CD4-positive, CD25-positive, alpha-beta regulatory T cell (primary cell): Measurements from ENCODE around the gene EME2. TPM values are rescaled to one million over a fixed set of nuclear protein-coding genes. Genes with fewer than 3 reads are reported as not detected.

ENCODE experiments used
- ATAC-seq, 2 donors: fragments of 150-1000 bp; cut with Tn5 transposase; one replicate each; pipeline ENCODE4 v1.10.0; 2021; ENCODE audit warnings: low read depth in 2 of 2, moderate number of reproducible peaks in 2 of 2, moderate library complexity in 1 of 2
- DNase-seq, 3 donors: peaks; one replicate each; pipeline versions ENCODE4 v3.0.0 to v3.0.0-alpha.2; 2012 to 2022; ENCODE audit warnings: mixed read lengths in 1 of 3
- H3K27ac ChIP-seq: one replicate; pipeline ENCODE4 v1.7.0; 2013; ENCODE audit warnings: mild to moderate bottlenecking, low read length; ENCODE audit not compliant: insufficient read depth, poor library complexity, severe bottlenecking
- H3K27me3 ChIP-seq: one replicate; pipeline ENCODE4 v1.7.0; 2013; ENCODE audit warnings: low read length; ENCODE audit not compliant: control insufficient read depth, insufficient read depth
- H3K36me3 ChIP-seq: one replicate; pipeline ENCODE4 v1.7.0; 2013; ENCODE audit warnings: mild to moderate bottlenecking, low read length, moderate library complexity; ENCODE audit not compliant: control insufficient read depth, insufficient read depth
- H3K4me1 ChIP-seq: 2 replicates; pipeline ENCODE4 v1.7.0; 2013; ENCODE audit warnings: mild to moderate bottlenecking, low read length; ENCODE audit not compliant: insufficient read depth, control insufficient read depth, poor library complexity, severe bottlenecking
- H3K4me3 ChIP-seq: one replicate; pipeline ENCODE4 v1.7.0; 2013; ENCODE audit warnings: low read depth, mild to moderate bottlenecking, low read length, moderate library complexity
- H3K9me3 ChIP-seq, 2 experiments: 1 replicate in 1 of 2; 2 replicates in 1 of 2; pipeline ENCODE4 v1.7.0; 2013; ENCODE audit warnings: low read length in 2 of 2, mild to moderate bottlenecking in 1 of 2, moderate library complexity in 1 of 2; ENCODE audit not compliant: control insufficient read depth in 2 of 2
- H3K27ac Mint-ChIP-seq, 3 donors: one replicate each; pipeline ENCODE4 v1.8.0; 2020 to 2022; ENCODE audit warnings: mild to moderate bottlenecking in 3 of 3, mixed read lengths in 3 of 3, moderate library complexity in 2 of 3
- H3K27me3 Mint-ChIP-seq: one replicate; pipeline ENCODE4 v1.8.0; 2022; ENCODE audit warnings: mild to moderate bottlenecking, mixed read lengths
- H3K36me3 Mint-ChIP-seq: one replicate; pipeline ENCODE4 v1.8.0; 2020; ENCODE audit warnings: mixed read lengths
- H3K4me1 Mint-ChIP-seq, 4 donors: one replicate each; pipeline ENCODE4 v1.8.0; 2020 to 2022; ENCODE audit warnings: mixed read lengths in 4 of 4, mild to moderate bottlenecking in 1 of 4
- H3K4me3 Mint-ChIP-seq, 4 donors: one replicate each; pipeline ENCODE4 v1.8.0; 2020 to 2022; ENCODE audit warnings: mild to moderate bottlenecking in 4 of 4, mixed read lengths in 4 of 4, moderate library complexity in 3 of 4
- H3K9me3 Mint-ChIP-seq, 7 donors: one replicate each; pipeline ENCODE4 v1.8.0; 2020 to 2022; ENCODE audit warnings: mixed read lengths in 7 of 7, mild to moderate bottlenecking in 3 of 7, moderate library complexity in 2 of 7
- polyA plus RNA-seq, 4 donors: library from polyadenylated mRNA; unstranded; fragments of 300-500 nt; fragmentation: Illumina TruSeq; gene quantifications; one replicate each; pipeline ENCODE4 v1.2.3, GENCODE V29; 2021
- total RNA-seq: library from RNA; stranded (reverse); gene quantifications from one replicate; pipeline ENCODE4 v1.2.3, GENCODE V29; 2022

The EME2 gene
- total and polyA plus RNA-seq, 5 donors from 2014 or later = 0.57 to 19.0 (median 0.69) TPM

DNA sequence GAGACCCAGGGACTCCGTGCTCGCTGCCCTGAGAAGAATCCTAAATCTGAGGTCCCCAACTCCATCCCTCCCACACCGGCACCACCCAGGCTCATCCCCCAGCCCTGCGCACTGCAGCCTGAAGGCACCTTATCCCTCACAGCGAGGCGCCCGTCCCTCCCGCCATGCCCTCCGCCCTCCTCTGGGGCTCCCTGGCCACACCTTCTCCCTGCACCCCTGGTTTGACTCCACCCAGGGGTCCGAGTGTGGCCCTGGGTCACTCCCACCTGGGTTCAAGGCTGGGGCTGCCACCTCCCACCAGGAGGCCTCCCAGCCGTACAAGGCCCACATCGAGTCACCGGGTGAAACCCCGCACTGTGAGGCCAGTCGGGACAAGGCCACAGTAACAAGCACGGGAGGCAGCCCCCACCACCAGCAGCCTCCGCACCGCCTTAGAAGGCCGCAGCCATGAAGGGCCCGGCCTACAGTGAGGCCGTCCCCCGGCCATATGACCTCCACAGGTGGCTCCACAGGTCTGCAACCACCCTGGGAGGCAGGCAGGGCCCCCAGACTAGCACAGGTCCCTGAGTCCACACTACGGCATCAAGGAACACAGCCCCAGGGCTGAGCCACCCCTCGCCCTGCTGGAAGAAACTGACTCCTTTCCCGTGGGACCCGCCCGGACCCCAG lies 45.7 kb downstream of the EME2 start:
- Mint-ChIP-seq H3K36me3 (peaks cover 15% of the 10 kb centered on the region), H3K27me3 (no peaks in the 10 kb centered on the region), H3K9me3 (no peaks in the 10 kb centered on the region), H3K27ac (no peak overlapping the region), H3K4me1 (peaks cover 0 to 6% (median 2%) of the 10 kb centered on the region in 4 donors), H3K4me3 (no peak overlapping the region)
- no peaks in the 10 kb centered on the region for H3K9me3 ChIP-seq
- ATAC-seq = no peak
- H3K4me1 ChIP-seq = peaks cover 3% of the 10 kb centered on the region
- peaks cover 44% of the 10 kb centered on the region for H3K36me3 ChIP-seq
- no peak overlapping the region for H3K4me3 ChIP-seq
- no peak overlapping the region for H3K27ac ChIP-seq
- no peaks in the 10 kb centered on the region for H3K27me3 ChIP-seq
- no peak for DNase-seq

DNA sequence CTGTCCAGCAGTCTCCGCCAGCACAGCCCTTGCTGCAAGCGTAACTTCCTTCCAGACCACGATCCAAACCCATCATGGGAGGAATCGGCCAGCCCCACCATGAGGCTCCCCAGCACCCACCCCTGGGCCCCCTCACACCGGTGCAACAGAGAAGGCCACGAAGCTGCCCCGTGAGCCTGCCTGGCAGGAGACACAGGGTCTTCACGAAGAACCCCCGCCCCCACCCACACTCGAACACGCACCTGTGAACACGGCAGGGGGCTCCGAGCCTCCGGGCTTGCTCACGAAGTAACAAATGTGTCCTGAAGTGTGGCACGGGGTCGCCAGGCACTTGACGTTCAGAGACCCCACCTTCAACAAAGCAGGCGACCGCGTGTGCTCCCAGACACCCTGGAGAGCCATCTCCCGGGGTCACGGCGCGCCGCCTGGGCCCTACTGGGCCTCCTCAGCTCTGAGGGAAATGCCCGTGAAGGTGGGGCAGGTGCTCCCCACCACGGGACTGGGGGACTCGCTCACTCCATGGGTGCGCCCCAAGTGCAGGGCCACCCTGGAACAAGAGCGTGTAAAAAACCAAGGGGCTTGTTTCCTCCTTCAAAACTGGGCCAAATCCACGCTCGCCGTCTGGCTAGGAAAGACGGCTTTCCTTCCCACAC lies 46.4 kb downstream of the EME2 start:
- Histone ChIP-seq H3K27ac (no peak overlapping the region), H3K27me3 (no peaks in the 10 kb centered on the region), H3K36me3 (peaks cover 37% of the 10 kb centered on the region), H3K9me3 (no peaks in the 10 kb centered on the region), H3K4me3 (no peak overlapping the region), H3K4me1 (peaks cover 7% of the 10 kb centered on the region)
- Mint-ChIP-seq H3K4me3 (no peak overlapping the region), H3K27me3 (no peaks in the 10 kb centered on the region), H3K4me1 (peaks cover 0 to 7% (median 4%) of the 10 kb centered on the region in 4 donors), H3K27ac (no peak overlapping the region), H3K36me3 (peaks cover 9% of the 10 kb centered on the region), H3K9me3 (no peaks in the 10 kb centered on the region)
- ATAC-seq (no peak), DNase-seq (no peak)

DNA sequence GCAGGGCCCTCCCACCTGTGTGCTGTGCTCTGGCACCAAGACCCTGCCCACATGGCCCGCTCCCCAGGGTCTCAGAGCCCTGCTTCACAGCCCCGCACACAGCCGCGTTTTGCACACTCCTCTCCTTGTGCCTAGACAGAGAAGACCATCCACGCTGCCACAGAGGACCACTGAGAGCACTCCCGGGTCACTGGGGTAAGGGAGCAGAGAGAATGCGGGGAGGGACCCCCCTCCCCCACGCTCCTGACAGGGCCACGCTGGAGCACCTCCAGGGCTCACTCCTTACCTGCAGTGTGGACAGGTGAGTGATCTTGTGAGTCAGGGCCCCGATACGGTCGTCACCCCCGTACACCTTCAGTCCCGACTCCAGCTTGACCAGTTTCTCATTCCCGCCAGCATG lies 47.0 kb downstream of the EME2 start:
- Mint-ChIP-seq H3K27me3 (no peaks in the 10 kb centered on the region), H3K4me3 (no peak overlapping the region), H3K9me3 (no peaks in the 10 kb centered on the region), H3K4me1 (peaks cover 0 to 10% (median 10%) of the 10 kb centered on the region in 4 donors), H3K27ac (no peak overlapping the region), H3K36me3 (peaks cover 9% of the 10 kb centered on the region)
- Histone ChIP-seq H3K27ac (no peak overlapping the region), H3K9me3 (no peaks in the 10 kb centered on the region), H3K4me3 (no peak overlapping the region), H3K36me3 (peaks cover 37% of the 10 kb centered on the region), H3K4me1 (peaks cover 11% of the 10 kb centered on the region), H3K27me3 (no peaks in the 10 kb centered on the region)
- ATAC-seq (no peak), DNase-seq (no peak)

DNA sequence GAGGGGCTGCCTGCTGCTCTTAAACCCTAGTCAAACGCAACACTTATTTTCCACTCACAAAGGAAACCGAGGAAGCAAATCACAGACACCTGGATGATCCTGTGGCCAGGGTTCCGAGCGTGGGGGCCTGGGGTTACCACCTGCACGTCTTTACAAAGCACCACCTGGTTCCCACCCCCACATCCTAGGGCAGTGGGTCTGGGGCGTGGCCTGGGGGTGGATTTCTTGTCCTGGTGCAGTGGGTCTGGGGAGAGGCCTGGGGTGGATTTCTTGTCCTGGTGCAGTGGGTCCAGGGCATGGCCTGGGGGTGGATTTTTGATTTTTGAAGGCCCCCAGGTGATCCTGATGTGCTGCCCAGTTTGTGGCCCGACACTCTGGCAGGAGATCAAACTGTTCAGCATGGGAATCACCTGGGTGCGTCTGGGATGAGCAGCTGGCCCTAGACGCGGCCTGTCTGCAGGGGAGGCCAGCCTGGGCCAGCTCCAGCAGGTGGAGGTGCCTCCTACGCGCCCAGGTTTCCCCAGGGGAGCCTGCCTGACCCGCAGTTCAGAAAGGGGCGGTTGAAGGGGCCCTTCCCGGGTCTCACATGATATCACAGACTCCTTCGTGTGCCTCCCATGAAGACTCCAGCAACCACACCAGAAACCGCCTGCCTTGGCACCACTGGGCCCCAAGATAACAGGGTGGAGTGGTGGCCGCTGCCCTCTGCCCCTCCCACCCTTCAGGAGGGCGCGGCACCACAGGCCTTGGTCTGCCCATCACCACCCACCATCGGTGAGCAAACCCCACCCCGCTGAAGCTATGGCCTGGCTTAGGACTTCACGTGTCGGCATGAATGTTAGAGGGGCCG lies 47.7 kb downstream of the EME2 start:
- Mint-ChIP-seq H3K27ac (no peak overlapping the region), H3K4me1 (peaks cover 0 to 16% (median 13%) of the 10 kb centered on the region in 4 donors), H3K9me3 (no peaks in the 10 kb centered on the region), H3K27me3 (no peaks in the 10 kb centered on the region), H3K36me3 (peaks cover 4% of the 10 kb centered on the region), H3K4me3 (no peak overlapping the region)
- Histone ChIP-seq H3K9me3 (no peaks in the 10 kb centered on the region), H3K4me1 (peaks cover 18% of the 10 kb centered on the region), H3K4me3 (no peak overlapping the region), H3K36me3 (peaks cover 31% of the 10 kb centered on the region), H3K27me3 (no peaks in the 10 kb centered on the region), H3K27ac (no peak overlapping the region)
- no peak for DNase-seq
- ATAC-seq = no peak

DNA sequence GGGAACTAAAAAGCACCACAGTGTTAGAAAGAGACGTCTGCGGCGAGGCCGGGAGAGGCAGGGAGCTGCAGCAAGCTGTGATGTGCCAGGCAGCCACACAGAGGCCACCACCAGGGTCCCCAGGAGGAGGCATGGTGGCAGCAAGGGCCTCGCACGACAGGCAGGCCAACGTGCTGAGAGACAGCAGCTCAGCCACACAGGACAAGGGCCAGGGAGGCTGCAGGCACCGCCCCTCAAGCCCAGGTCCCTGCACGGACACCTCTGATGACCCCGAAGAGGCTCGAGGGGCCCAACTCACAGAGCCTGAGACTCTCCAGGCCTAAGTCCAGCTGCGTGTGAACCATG lies 48.3 kb downstream of the EME2 start:
- Mint-ChIP-seq H3K4me1 (peaks cover 0 to 22% (median 12%) of the 10 kb centered on the region in 4 donors), H3K36me3 (no peaks in the 10 kb centered on the region), H3K27me3 (no peaks in the 10 kb centered on the region), H3K27ac (peak overlapping the region in 1 of 3 donors; percentile 26), H3K9me3 (no peaks in the 10 kb centered on the region), H3K4me3 (peak overlapping the region in 1 of 4 donors; percentile 54)
- peaks cover 24% of the 10 kb centered on the region for H3K4me1 ChIP-seq
- H3K36me3 ChIP-seq = peaks cover 28% of the 10 kb centered on the region
- no peaks in the 10 kb centered on the region for H3K27me3 ChIP-seq
- no peak for ATAC-seq
- no peak overlapping the region for H3K4me3 ChIP-seq
- H3K9me3 ChIP-seq = no peaks in the 10 kb centered on the region
- no peak for DNase-seq
- H3K27ac ChIP-seq = no peak overlapping the region

DNA sequence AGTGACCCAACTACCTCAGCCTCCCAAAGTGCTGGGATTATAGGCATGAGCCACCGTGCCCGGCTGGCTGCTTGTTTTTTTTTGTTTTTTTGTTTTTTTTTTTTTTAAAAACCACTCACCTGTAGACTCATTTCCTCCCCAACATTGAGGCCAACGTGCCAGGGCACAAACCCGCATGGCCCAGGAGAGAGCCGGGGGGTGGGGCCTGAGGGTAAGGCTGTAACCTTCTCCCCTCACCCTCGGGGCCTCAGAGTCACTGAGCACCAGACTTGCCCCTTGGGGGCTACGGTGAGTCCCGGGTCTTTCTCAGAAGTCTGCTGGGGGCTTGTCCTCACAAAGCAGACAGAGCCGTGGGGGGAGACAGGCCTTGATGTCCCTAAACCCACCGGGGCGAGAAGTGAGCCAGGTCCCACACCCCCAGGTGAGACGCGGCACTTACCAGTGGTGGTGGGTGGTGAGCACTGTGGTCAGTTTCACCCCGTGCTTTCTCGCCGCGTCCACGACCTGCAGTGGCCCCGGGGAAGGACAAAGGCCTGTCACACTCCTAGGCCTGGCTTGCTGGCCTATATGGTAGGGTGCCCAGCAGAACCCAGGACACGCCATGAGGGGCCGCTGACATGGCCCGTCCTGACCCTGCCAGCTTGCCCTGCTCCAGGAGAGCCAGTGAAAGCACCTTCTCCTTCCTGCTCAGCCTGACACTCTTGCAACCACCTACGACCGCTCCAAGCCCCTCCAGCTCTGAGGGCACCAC lies 49.4 kb downstream of the EME2 start:
- no peaks in the 10 kb centered on the region for H3K27me3 Mint-ChIP-seq
- Histone ChIP-seq H3K27me3 (no peaks in the 10 kb centered on the region), H3K27ac (no peak overlapping the region), H3K36me3 (peaks cover 20% of the 10 kb centered on the region), H3K4me3 (no peak overlapping the region), H3K9me3 (no peaks in the 10 kb centered on the region), H3K4me1 (peaks cover 25% of the 10 kb centered on the region)
- no peak for ATAC-seq
- H3K36me3 Mint-ChIP-seq = no peaks in the 10 kb centered on the region
- no peaks in the 10 kb centered on the region for H3K9me3 Mint-ChIP-seq
- H3K4me3 Mint-ChIP-seq = no peak overlapping the region
- no peak overlapping the region for H3K27ac Mint-ChIP-seq
- peaks cover 0 to 23% (median 12%) of the 10 kb centered on the region in 4 donors for H3K4me1 Mint-ChIP-seq
- no peak for DNase-seq

DNA sequence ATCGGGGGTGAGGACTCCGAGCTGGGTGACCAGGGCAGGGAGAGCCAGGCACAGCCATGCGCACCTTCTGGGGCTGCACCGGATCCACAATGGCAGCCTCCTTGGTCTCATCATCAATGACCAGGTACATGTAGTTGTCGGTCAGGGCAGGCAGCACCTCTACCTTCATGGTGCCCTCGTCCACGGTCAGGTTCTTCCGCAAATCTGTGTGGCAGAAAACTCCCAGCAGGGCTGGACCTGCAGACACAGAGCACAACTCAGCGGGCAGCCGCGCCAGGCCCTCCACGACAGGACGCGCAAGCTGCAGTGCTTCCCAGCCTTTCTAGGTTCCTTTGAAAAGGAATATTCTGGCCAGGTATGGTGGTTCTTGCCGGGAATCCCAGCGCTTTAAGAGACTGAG lies 50.2 kb downstream of the EME2 start:
- H3K4me3 Mint-ChIP-seq = no peak overlapping the region
- no peak for ATAC-seq
- no peaks in the 10 kb centered on the region for H3K27me3 Mint-ChIP-seq

More for the DNA sequence above, 50.2 kb downstream of the EME2 start:
- H3K4me1 Mint-ChIP-seq = peaks cover 4 to 31% (median 16%) of the 10 kb centered on the region in 4 donors
- H3K9me3 Mint-ChIP-seq = no peaks in the 10 kb centered on the region
- H3K36me3 Mint-ChIP-seq = no peaks in the 10 kb centered on the region
- no peak overlapping the region for H3K27ac Mint-ChIP-seq
- H3K27me3 ChIP-seq = no peaks in the 10 kb centered on the region
- peaks cover 30% of the 10 kb centered on the region for H3K4me1 ChIP-seq
- DNase-seq = no peak
- no peaks in the 10 kb centered on the region for H3K9me3 ChIP-seq
- H3K36me3 ChIP-seq = peaks cover 14% of the 10 kb centered on the region
- H3K27ac ChIP-seq = no peak overlapping the region
- no peak overlapping the region for H3K4me3 ChIP-seq
